Measurements from ENCODE around the gene ZNF583.

The ZNF583 gene

DNA sequence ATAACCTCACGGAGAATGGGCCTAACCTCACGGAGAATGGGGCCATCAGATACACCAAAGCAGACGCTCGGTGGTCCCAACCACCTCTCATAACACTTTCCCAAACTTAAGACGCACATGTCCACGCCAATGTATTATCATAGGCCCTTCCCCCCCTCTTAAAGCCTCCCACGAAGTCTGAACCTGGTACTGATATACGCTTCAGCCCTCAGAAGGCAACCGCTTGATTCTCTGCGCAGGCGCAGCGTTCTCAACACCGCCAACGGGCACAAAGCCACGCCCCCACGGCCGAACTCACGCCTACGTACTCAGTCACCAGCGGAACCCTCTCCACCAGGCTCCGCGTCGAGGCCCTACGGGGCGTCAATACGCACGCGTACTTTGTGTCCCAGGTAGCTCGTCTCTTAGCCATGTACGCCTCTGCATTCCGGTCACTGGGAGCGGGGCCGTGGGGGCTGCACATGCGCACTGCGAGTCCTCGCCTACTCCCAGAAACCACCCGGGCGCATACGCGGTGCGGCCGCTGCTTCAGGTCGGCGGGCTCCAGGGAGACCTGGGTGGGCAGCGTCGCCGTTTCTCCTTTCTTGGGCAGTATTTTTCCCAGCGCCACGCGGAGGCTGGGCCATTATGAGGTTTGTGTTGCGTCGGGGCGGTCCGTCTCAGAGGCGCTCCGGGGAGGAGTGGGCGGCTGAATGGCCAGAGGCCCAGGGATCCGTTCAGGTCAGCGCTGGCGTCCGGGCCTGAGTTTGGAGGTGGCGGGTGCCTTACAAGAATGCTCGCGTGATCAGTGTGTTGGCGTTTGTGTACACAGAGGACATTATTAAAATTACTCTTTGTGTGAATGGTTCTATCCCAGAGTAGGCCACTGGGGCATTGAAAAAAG, 36.1 kb upstream of the ZNF583 start (continued):
- TF ChIP-seq ZNF202 (tag by site-specific recombination; IDR thresholded peaks at IDR 0.05; ENCODE audit: borderline replicate concordance) = no peak
- TF ChIP-seq ZNF777 (tag by site-specific recombination; IDR thresholded peaks at IDR 0.05; ENCODE audit: borderline replicate concordance) = peak; percentile 85; the same call in 1 of the 2 replicates
- TF ChIP-seq, protein P1, sequence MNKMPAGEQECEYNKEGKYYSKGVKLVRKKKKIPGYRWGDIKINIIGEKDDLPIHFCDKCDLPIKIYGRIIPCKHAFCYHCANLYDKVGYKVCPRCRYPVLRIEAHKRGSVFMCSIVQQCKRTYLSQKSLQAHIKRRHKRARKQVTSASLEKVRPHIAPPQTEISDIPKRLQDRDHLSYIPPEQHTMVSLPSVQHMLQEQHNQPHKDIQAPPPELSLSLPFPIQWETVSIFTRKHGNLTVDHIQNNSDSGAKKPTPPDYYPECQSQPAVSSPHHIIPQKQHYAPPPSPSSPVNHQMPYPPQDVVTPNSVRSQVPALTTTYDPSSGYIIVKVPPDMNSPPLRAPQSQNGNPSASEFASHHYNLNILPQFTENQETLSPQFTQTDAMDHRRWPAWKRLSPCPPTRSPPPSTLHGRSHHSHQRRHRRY (tag by site-specific recombination; IDR thresholded peaks at IDR 0.05) = no peak
- peak; percentile 46; the same call in 1 of the 2 replicates for TF ChIP-seq GLIS2 (tag by site-specific recombination; IDR thresholded peaks at IDR 0.05)
- TF ChIP-seq ZNF112 (tag by site-specific recombination; IDR thresholded peaks at IDR 0.05) = no peak
- TF ChIP-seq ZNF521 (tag by site-specific recombination; IDR thresholded peaks at IDR 0.05) = no peak
- TF ChIP-seq ZNF266 (tag by site-specific recombination; IDR thresholded peaks at IDR 0.05; ENCODE audit: low read depth) = no peak
- TF ChIP-seq ZNF23 (tag by site-specific recombination; IDR thresholded peaks at IDR 0.05; ENCODE audit: borderline replicate concordance) = no peak
- TF ChIP-seq, protein P2, sequence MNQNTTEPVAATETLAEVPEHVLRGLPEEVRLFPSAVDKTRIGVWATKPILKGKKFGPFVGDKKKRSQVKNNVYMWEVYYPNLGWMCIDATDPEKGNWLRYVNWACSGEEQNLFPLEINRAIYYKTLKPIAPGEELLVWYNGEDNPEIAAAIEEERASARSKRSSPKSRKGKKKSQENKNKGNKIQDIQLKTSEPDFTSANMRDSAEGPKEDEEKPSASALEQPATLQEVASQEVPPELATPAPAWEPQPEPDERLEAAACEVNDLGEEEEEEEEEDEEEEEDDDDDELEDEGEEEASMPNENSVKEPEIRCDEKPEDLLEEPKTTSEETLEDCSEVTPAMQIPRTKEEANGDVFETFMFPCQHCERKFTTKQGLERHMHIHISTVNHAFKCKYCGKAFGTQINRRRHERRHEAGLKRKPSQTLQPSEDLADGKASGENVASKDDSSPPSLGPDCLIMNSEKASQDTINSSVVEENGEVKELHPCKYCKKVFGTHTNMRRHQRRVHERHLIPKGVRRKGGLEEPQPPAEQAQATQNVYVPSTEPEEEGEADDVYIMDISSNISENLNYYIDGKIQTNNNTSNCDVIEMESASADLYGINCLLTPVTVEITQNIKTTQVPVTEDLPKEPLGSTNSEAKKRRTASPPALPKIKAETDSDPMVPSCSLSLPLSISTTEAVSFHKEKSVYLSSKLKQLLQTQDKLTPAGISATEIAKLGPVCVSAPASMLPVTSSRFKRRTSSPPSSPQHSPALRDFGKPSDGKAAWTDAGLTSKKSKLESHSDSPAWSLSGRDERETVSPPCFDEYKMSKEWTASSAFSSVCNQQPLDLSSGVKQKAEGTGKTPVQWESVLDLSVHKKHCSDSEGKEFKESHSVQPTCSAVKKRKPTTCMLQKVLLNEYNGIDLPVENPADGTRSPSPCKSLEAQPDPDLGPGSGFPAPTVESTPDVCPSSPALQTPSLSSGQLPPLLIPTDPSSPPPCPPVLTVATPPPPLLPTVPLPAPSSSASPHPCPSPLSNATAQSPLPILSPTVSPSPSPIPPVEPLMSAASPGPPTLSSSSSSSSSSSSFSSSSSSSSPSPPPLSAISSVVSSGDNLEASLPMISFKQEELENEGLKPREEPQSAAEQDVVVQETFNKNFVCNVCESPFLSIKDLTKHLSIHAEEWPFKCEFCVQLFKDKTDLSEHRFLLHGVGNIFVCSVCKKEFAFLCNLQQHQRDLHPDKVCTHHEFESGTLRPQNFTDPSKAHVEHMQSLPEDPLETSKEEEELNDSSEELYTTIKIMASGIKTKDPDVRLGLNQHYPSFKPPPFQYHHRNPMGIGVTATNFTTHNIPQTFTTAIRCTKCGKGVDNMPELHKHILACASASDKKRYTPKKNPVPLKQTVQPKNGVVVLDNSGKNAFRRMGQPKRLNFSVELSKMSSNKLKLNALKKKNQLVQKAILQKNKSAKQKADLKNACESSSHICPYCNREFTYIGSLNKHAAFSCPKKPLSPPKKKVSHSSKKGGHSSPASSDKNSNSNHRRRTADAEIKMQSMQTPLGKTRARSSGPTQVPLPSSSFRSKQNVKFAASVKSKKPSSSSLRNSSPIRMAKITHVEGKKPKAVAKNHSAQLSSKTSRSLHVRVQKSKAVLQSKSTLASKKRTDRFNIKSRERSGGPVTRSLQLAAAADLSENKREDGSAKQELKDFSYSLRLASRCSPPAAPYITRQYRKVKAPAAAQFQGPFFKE (tag by site-specific recombination; IDR thresholded peaks at IDR 0.05; ENCODE audit: borderline replicate concordance) = no peak
- TF ChIP-seq YY1 (tag by site-specific recombination; IDR thresholded peaks at IDR 0.05) = no peak
- no peak for TF ChIP-seq GLI2 (tag by site-specific recombination; IDR thresholded peaks at IDR 0.05; ENCODE audit: borderline replicate concordance, low read depth)
- TF ChIP-seq ZNF585B (tag by site-specific recombination; IDR thresholded peaks at IDR 0.05) = no peak
- no peak for TF ChIP-seq ZNF140 (tag by site-specific recombination; IDR thresholded peaks at IDR 0.05)
- TF ChIP-seq, protein P3, sequence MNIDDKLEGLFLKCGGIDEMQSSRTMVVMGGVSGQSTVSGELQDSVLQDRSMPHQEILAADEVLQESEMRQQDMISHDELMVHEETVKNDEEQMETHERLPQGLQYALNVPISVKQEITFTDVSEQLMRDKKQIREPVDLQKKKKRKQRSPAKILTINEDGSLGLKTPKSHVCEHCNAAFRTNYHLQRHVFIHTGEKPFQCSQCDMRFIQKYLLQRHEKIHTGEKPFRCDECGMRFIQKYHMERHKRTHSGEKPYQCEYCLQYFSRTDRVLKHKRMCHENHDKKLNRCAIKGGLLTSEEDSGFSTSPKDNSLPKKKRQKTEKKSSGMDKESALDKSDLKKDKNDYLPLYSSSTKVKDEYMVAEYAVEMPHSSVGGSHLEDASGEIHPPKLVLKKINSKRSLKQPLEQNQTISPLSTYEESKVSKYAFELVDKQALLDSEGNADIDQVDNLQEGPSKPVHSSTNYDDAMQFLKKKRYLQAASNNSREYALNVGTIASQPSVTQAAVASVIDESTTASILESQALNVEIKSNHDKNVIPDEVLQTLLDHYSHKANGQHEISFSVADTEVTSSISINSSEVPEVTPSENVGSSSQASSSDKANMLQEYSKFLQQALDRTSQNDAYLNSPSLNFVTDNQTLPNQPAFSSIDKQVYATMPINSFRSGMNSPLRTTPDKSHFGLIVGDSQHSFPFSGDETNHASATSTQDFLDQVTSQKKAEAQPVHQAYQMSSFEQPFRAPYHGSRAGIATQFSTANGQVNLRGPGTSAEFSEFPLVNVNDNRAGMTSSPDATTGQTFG (tag by site-specific recombination; IDR thresholded peaks at IDR 0.05; ENCODE audit: borderline replicate concordance) = no peak
- TF ChIP-seq MEIS1 (CRISPR knock-in tag; IDR thresholded peaks at IDR 0.05; ENCODE audit: borderline replicate concordance) = no peak
- TF ChIP-seq SETDB1 (IDR thresholded peaks at IDR 0.05; ENCODE audit: insufficient read length, low read length) = no peak
- TF ChIP-seq KLF16 (tag by site-specific recombination; IDR thresholded peaks at IDR 0.05) = no peak
- TF ChIP-seq, protein P4, sequence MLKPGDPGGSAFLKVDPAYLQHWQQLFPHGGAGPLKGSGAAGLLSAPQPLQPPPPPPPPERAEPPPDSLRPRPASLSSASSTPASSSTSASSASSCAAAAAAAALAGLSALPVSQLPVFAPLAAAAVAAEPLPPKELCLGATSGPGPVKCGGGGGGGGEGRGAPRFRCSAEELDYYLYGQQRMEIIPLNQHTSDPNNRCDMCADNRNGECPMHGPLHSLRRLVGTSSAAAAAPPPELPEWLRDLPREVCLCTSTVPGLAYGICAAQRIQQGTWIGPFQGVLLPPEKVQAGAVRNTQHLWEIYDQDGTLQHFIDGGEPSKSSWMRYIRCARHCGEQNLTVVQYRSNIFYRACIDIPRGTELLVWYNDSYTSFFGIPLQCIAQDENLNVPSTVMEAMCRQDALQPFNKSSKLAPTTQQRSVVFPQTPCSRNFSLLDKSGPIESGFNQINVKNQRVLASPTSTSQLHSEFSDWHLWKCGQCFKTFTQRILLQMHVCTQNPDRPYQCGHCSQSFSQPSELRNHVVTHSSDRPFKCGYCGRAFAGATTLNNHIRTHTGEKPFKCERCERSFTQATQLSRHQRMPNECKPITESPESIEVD (tag by site-specific recombination; IDR thresholded peaks at IDR 0.05) = no peak
- TF ChIP-seq, protein P5, sequence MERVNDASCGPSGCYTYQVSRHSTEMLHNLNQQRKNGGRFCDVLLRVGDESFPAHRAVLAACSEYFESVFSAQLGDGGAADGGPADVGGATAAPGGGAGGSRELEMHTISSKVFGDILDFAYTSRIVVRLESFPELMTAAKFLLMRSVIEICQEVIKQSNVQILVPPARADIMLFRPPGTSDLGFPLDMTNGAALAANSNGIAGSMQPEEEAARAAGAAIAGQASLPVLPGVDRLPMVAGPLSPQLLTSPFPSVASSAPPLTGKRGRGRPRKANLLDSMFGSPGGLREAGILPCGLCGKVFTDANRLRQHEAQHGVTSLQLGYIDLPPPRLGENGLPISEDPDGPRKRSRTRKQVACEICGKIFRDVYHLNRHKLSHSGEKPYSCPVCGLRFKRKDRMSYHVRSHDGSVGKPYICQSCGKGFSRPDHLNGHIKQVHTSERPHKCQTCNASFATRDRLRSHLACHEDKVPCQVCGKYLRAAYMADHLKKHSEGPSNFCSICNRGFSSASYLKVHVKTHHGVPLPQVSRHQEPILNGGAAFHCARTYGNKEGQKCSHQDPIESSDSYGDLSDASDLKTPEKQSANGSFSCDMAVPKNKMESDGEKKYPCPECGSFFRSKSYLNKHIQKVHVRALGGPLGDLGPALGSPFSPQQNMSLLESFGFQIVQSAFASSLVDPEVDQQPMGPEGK (tag by site-specific recombination; IDR thresholded peaks at IDR 0.05) = no peak; the same call in none of the 2 replicates
- no peak for TF ChIP-seq PRDM4 (tag by site-specific recombination; IDR thresholded peaks at IDR 0.05)
- no peak for TF ChIP-seq RBAK (tag by site-specific recombination; IDR thresholded peaks at IDR 0.05)
- no peak for TF ChIP-seq ZNF623 (tag by site-specific recombination; IDR thresholded peaks at IDR 0.05)

All from HEK293 (cell line).